Activated effector memory CD4-positive, alpha-beta T cell treated with Interleukin-2 at 50 U/mL for 16 hours (primary cell): ENCODE data around the gene GRB10.
"Not testable (repeated sequence)": the region's sequence is repeated elsewhere in the genome, so short reads cannot be mapped to it uniquely, and the experiment has no call there.

ENCODE experiments used
- DNase-seq: peaks from one replicate; pipeline ENCODE4 v3.0.0-alpha.2; 2020

Gene GRB10

DNA sequence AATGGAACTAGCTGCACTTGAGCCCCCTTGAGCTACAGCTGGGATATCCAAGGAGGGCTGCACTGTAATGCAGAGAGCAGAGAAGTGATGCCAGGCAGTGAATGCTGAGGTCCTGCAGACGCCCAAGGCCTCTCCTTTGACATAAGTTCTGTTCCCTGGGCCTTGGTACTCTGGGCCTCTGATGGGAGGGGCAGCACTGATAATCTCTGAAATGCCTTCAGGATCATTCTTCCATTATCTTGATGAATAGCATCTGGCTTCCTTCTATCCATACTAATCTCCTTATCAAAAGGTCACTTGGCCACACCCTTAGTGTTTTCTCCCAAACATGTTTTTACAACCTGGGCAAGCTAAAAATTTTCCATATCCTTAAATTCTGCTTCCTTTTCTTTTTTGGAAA is 6.9 kb downstream of the GRB10 start:
- DNase-seq: no peak

GRCh38 chr7:50775231-50775630 is 7.5 kb downstream of the GRB10 start:
- DNase-seq: no peak

- no peak for DNase-seq
These were observed 8.4 kb downstream of the GRB10 start for GRCh38 chr7:50774319-50774718.

GRCh38 chr7:50773071-50773470 is 9.6 kb downstream of the GRB10 start:
- DNase-seq: not testable (repeated sequence)

DNA sequence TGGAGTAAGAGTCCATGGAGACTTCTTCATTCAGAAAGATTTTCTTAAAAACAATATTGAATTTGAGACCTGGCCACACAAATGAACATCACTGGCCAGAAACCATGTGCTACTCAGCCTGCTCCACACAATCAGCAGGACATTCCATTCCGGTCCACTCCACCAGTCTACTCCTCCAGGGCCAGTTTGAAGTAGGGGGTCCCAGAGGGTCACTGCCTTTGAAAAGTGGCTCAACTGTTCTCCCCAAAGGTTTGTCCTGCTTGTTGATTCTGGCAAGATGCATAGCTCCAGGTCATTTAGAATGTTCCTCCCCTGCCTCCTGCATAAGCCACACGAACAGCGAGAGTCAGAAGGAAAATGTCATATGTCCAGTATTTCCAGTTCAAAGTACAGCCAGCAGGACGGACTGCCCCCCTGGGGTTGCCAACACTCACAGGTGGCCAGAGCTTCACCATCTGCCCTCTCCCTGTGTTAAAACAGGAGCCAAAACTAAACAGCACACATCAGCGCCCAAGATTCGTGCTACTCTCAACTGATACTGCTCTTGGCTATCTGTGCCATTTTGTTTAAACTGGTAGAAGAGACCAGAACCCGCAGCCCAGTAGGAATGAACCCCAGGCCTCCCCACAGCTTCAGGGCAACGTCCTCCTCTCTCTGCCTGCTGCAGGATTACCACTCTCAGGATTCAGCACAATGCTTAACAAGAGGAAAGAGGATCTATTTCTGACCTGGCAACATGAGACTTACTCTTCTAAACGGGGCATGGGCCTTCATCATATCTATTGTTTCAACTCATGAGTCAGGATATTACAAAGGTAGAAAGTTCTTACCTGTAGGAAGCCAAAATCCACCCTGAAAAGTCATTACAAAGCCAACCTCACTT is 11.3 kb downstream of the GRB10 start:
- no peak for DNase-seq

DNA sequence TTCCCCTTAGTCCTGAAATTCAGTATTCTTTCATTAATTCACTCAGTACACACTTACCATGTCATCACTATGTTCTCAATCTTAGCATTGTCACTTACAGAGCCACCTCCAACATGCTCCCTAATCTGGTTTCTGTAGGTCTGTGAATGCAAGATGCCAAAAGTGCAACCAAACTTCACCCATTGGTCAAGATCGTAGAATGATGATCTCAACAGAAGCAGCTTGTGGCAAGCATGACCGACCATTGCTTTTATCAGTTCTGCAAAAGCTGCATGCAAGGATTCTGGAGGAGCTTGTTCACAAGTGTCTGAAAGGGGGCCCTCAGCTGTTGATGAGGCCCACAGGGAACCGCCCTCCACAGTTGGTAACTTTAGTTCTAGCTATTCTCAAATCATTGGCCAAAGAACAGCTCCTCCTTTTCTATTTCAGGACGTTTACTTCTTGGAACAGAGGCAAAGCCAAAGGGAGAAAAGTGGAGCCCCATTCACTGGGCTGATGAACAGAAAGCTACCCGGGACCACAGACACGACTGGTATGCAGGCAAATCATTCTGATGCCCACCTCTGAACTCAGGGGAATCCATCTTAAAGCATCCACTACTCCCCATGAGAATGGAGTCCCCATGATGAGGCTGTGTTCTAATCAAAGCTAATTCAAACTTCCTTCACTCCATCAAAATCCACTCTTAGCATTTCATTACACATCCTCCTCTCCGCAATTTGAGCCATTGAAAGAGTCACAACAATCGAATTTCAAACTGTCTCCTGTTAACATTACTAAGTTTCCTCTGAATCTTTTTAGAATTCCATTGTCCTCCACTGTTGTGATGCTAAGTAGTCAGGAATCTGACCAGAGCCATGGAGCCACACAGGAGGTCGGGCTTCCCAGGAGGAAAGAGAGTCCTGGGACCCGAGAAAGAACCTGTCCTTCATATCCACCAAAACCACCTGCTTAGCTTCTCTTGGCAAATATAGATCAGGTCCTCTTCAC is 13.9 kb downstream of the GRB10 start:
- no peak for DNase-seq

DNA sequence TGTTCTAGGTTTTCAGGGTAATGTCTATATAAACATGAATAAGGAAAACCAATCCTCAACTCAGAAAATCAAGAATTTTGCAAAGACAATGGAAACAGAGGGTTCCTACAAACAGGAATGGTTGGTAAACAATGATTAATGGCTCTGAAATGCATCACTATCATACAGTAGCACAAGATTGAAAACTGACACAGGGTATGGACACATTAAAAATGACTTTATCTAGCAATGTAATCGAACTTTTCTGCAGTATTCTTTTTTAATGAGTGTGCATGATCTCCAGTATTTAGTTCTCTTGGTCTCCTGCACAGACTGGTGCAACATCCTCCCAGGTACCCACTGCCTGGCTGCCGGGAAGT is 15.9 kb downstream of the GRB10 start:
- DNase-seq: no peak

DNA sequence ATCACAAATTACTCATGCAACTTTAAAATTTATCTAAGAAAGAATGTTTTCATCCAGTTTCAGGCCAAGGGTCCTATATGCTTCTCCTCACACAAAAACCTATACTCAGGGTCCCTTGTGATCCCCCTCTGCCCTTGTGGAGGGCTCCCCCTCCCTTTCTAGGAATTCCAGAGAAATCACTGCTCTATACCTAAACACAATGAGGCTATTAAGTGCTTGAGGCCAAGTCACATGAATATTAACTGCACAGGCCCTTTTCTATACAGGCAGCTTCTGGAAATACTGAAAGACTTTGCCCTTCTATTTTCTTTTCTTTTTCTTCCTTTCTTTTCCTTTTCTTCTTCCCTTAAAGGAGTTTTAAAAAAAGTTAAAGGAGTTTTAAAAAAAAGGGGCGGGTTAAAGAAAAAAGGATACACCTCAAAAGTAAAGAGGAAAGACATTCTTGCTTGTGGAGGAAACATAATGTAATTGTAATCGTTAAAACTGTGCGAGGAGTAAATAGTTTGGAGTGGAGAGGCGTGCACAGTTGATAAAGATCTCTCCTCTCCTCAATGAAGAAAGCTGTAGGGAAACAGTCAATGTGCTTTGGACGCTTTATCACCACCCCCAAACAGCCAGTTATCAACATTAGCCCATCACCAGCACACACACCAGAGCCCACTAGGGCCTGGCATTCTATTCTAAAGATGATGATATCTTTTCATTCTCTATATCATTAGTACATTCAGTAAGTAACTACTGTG is 16.4 kb downstream of the GRB10 start:
- DNase-seq: no peak

GRCh38 chr7:50762337-50762736 is 20.4 kb downstream of the GRB10 start:
- DNase-seq: no peak

- DNase-seq: no peak
These were observed 21.0 kb downstream of the GRB10 start for GRCh38 chr7:50761713-50762112.

DNA sequence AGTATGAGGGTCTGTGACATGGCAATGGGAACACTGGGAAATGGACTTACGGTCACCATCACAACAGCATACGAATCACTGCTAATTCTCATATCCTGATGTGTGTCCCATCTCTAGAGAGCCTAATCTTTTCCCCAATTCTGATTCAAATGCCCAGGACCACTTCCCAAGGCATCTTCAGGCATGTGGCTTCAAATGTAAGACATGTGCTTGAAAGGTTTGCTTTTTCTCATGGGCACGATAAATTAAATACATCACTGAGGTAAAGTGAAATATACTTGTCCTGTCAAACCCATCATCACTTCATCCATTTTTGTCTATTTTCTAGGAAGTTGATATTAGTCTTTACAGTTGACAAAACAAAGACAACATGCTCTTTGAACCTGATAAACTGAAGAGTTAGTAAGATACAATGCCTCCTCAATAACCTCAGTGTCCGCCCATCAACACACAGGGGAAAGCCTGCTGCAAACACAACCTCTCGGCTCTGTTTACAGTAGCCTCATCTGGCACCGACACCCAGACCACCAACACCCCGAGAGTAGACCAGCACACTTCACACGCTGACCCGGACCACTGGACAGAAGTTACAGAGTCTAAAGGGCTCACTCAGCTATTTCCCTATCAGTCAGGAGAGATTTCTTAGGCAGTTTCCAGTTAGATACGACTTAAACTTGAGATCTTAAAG is 24.8 kb downstream of the GRB10 start:
- DNase-seq: no peak

DNA sequence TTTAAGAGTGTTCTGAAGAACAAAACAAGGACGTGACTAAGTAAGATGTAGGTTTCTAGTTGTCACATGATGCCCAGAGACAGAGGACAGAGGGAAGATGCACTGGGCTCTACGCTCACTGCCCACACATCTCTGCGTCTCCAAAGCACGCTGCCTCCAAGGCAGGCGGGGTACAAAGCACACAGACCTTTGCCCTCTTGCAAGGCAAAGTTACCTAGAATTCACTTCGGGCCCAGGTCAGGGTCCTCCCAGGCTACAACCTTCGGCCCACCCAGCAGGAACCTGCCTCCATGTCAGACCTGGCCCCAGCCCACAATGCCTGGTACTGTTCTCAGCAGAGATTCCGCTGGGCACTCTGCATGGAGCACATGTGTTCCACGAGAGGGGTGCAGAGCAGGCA is 26.5 kb downstream of the GRB10 start:
- DNase-seq: no peak

GRCh38 chr7:50754684-50755083 is 28.0 kb downstream of the GRB10 start:
- no peak for DNase-seq

DNA sequence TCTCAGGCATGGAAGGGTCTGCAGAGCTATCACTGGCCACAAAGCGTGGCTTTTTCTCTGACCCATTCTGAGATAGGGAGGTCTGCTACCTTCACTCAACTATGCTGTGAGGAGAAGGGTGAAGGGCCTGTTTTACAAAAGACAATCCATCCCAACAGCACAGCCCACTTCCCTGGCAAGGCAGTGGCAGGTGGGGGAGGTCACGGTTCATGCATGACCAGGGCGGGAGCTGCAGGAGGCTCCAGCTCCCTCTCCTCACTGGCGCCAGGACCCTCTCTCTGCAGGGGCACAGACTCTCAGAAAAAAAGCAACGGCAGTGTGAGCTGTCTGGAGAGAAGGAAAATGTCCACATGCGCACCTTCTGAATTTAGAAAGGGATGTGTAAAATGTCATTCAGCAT is 28.5 kb downstream of the GRB10 start:
- no peak for DNase-seq

GRCh38 chr7:50752422-50752821 is 30.3 kb downstream of the GRB10 start:
- DNase-seq: no peak

DNA sequence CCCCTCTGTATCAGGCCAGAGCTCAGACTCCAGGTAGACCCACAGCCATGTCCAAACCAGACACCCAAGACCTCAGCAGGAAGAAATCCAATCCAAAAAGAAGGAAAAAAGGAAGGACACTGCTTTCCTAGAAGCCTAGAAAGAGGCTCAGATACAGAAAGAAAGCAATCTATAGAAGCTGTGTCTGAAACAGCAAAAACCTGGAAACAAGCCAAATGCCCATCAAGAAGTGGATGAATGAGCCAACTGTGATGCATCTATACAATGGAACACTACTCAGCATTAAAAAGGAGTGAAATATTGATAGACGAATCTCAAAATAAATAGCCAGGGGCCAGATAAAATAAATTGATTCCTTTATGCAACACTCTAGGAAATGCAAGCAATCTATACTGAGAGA is 31.6 kb downstream of the GRB10 start:
- DNase-seq: no peak

GRCh38 chr7:50749896-50750295 is 32.8 kb downstream of the GRB10 start:
- no peak for DNase-seq

DNA sequence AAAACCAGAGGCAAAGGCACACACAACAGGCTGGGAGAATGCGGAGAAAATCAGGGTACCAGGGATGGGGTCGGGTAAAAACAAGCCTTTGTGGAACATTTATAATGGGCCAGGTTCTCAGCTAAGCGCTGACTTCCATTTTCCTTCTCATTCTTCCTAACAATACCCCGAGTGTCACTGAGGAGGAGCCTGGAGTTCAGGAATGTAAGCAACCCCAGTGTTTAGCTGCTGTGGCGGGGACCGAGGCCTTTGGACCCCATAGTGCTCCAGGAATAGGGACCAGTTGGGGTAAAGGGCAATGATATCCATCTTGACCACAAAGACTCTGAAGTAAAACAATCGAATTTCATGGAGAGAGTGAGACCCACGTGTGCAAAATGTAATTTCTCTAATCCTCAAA is 34.2 kb downstream of the GRB10 start:
- DNase-seq: no peak

DNA sequence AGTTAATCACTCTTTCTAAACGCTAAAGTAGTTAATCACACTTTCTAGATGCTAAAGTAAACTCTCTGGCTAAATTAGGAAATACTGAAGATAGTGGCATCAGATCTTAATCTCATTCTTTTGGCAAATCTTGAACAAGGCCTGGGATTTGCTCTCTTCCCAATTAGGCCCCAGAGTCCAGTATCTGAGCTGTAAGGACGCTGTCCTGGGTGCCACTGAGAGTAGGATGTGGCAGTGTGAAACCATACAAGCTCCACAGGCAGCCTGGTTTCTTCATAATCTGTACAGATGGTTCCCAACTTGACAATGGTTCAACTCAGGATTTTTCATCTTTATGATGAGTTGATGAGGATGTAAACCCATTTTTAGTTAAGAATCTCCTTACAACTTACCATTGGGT is 36.9 kb downstream of the GRB10 start:
- no peak for DNase-seq

DNA sequence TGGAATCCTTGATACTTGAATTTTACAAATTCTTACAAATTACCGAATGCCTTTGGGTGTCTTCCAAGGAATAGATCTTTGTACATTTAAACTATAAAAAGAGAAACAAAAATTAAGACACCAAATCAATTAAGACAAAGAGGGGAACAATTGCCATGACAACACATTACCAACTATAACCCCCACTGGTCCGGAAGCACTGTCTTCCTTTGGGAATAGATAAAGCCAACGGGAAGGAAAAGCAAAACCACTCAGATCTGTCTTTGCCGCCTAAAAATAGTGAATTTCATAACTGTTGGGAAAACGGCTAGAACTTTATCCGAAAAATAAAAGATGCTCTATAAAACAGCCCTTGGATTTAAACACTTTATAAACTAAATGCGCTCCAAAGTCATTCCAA is 37.4 kb downstream of the GRB10 start:
- no peak for DNase-seq

DNA sequence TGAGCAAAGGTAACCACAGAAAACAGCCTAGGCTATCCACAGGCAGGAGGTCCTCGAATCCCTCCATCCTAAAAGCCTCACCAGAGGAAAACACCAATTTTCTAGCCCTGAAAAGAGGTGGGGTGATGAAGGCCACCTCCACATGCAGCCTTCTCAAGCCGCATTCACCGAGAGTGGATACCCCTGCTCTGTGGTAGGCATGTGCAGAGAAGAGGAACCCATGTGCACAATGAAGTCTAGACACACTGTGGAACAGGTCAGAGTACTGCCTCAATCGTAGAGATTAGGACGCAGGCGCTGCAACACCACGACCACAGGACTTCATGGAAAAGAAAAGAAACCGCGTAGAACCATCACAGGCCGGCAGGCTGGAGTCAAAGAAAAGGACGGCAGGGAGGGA is 38.8 kb downstream of the GRB10 start:
- DNase-seq: no peak

DNA sequence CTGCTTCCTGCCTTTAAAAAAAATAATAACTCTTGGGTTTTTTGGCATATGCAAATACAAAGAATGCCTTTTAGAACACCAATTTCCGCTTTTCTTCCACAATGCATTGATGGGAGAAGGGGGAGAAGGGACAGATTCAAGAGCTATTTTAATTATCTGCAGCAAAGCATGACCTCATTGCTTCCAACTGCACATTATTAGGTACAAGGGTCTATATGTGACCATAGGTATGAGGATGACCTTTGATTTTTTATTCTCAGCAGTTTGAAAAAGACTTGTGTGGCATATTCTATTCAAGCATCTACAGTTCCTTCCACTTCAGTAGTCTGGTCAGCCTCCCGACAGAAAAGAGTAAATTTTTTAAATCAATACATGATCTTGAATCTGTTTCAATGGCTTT is 39.7 kb downstream of the GRB10 start:
- DNase-seq: no peak

DNA sequence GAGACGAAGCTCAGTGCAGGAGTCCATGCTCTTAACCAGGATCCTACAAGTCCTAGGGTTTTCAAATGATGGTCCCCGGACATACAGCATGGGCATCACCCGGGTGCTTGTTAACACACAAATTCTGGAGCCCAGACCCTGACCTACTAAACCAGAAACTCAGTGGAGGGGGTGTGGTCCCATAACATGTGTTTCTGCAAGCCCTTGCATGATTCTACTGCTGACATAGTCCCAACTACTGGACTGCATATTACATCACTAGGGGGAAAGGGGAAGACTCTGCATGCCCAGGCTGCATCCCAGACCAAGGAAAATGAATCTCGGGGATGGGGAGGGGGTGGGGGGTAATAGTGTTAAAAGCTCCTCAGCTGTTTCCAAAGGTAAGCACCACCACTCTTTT is 40.3 kb downstream of the GRB10 start:
- DNase-seq: no peak
